HG03175 (cell line): Measurements from ENCODE around the gene GLIS2.
A peak's percentile ranks its signal among the peaks of the same experiment; 100 is the strongest.

Experiments used
- ATAC-seq: cut with Tn5 transposase; IDR thresholded peaks from one replicate; pipeline ENCODE4 v1.9.1; 2021; ENCODE audit warnings: mild to moderate bottlenecking, moderate library complexity; ENCODE audit not compliant: unreplicated experiment

GLIS2 gene

GRCh38 chr16:4315186-4316107 is at the start of gene GLIS2:
GLIS2 (plus strand) TSS chr16:4316067; CDS start chr16:4332281, 16,214 bp downstream.
- no peak for ATAC-seq

GRCh38 chr16:4266372-4266771 is 49.5 kb upstream of the GLIS2 start:
- ATAC-seq: no peak

GRCh38 chr16:4270091-4270490 is 45.8 kb upstream of the GLIS2 start:
- ATAC-seq: no peak

GRCh38 chr16:4270595-4270994 is 45.3 kb upstream of the GLIS2 start:
- no peak for ATAC-seq

GRCh38 chr16:4271176-4272113 is 44.4 kb upstream of the GLIS2 start:
- ATAC-seq: peak; percentile 64

- no peak for ATAC-seq
Measured at GRCh38 chr16:4272114-4272956, 43.5 kb upstream of the GLIS2 start.

GRCh38 chr16:4273858-4274311 is 42.0 kb upstream of the GLIS2 start:
- no peak for ATAC-seq

- no peak for ATAC-seq
Measured at GRCh38 chr16:4275861-4276260, 40.0 kb upstream of the GLIS2 start.

GRCh38 chr16:4277987-4278513 is 37.8 kb upstream of the GLIS2 start:
- ATAC-seq: no peak

- ATAC-seq: no peak
Measured at GRCh38 chr16:4280625-4281024, 35.2 kb upstream of the GLIS2 start.

- no peak for ATAC-seq
Measured at GRCh38 chr16:4283441-4283840, 32.4 kb upstream of the GLIS2 start.

GRCh38 chr16:4283939-4284338 is 31.9 kb upstream of the GLIS2 start:
- no peak for ATAC-seq

GRCh38 chr16:4285167-4285566 is 30.7 kb upstream of the GLIS2 start:
- no peak for ATAC-seq

GRCh38 chr16:4288148-4288921 is 27.5 kb upstream of the GLIS2 start:
- peak; percentile 69 for ATAC-seq

- no peak for ATAC-seq
Measured at GRCh38 chr16:4290236-4290830, 25.5 kb upstream of the GLIS2 start.

GRCh38 chr16:4291699-4292098 is 24.2 kb upstream of the GLIS2 start:
- no peak for ATAC-seq

- no peak for ATAC-seq
Measured at GRCh38 chr16:4293181-4293716, 22.6 kb upstream of the GLIS2 start.

GRCh38 chr16:4293822-4294457 is 21.9 kb upstream of the GLIS2 start:
- no peak for ATAC-seq
